Neural crest cell (in vitro differentiated cells): ENCODE results near the gene SETBP1. TPM values are rescaled to one million over a fixed set of nuclear protein-coding genes. Genes with fewer than 3 reads are reported as not detected.

Experiments used
- DNase-seq: peaks from one replicate; pipeline ENCODE4 v3.0.0; 2021; ENCODE audit warnings: low read depth, mixed read lengths, low spot score
- H3K27ac Mint-ChIP-seq: one replicate; pipeline ENCODE4 v1.8.0; 2021; ENCODE audit warnings: mild to moderate bottlenecking, mixed read lengths; ENCODE audit not compliant: unreplicated experiment
- H3K27me3 Mint-ChIP-seq: 2 replicates; pipeline ENCODE4 v1.8.0; 2021; ENCODE audit warnings: low read depth, mild to moderate bottlenecking, mixed read lengths
- H3K36me3 Mint-ChIP-seq: 2 replicates; pipeline ENCODE4 v1.8.0; 2021; ENCODE audit warnings: low read depth, mild to moderate bottlenecking, mixed read lengths
- H3K4me1 Mint-ChIP-seq: 2 replicates; pipeline ENCODE4 v1.8.0; 2021; ENCODE audit warnings: mixed read lengths
- H3K4me3 Mint-ChIP-seq: one replicate; pipeline ENCODE4 v1.8.0; 2021; ENCODE audit warnings: mild to moderate bottlenecking, mixed read lengths
- H3K9me3 Mint-ChIP-seq: 2 replicates; pipeline ENCODE4 v1.8.0; 2021; ENCODE audit warnings: mixed read lengths
- CTCF ChIP-seq: fragments of 200-600 bp; sonication (generic); conservative IDR thresholded peaks from 2 replicates; pipeline ENCODE4 v1.5.0; 2021; ENCODE audit warnings: antibody characterized with exemption, mild to moderate bottlenecking
- total RNA-seq: library from RNA; stranded (reverse); gene quantifications from 2 replicates; pipeline ENCODE4 v1.2.1, GENCODE V29; 2021

Gene SETBP1
- total RNA-seq, 1 donor from 2014 or later = 38.9 TPM

DNA sequence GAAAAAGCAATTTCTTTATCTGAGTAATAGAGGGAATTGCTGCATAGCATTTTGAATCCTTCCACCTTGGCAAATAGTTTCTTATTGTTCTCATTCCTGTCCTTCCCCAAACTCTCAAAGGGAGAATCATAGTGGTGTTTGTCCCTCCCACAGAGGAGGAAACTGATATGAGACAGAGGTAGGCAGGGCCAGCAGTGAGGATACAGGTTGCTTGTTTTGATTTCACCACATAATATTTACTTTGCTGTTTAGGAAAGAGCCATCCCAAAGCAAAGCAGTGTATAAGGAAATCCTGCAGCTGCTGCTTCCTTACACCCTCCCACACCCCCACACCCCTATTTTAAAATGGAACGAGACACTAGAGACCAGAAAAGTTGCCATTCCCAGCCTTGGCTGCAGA, 195.3 kb downstream of the SETBP1 start:
- Mint-ChIP-seq H3K27me3 (no peaks in the 10 kb centered on the region), H3K4me3 (no peak overlapping the region), H3K27ac (no peak overlapping the region), H3K36me3 (peaks cover 40% of the 10 kb centered on the region), H3K9me3 (peaks cover 11% of the 10 kb centered on the region), H3K4me1 (peaks cover 12% of the 10 kb centered on the region)
- TF ChIP-seq CTCF = no peak
- no peak for DNase-seq

DNA sequence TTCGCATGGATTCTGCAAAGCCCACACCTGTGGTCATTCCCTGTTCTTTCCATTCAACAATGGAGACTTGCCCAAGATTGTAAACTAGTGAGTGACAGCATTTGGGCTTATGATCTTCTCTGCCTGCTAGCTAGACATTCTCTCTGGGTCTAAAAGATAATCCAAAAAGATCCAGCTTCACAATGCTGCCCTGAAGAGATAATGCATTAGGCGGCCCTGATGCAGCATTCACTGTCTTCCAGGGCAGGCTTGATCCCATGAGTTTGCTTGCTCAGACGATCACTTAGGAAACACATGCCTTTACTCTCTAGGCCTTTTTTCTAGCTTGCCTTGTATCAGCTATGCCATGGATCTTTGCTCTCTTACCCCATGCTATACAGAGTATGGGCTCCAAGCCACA, 196.1 kb downstream of the SETBP1 start:
- no peak overlapping the region for H3K27ac Mint-ChIP-seq

DNA sequence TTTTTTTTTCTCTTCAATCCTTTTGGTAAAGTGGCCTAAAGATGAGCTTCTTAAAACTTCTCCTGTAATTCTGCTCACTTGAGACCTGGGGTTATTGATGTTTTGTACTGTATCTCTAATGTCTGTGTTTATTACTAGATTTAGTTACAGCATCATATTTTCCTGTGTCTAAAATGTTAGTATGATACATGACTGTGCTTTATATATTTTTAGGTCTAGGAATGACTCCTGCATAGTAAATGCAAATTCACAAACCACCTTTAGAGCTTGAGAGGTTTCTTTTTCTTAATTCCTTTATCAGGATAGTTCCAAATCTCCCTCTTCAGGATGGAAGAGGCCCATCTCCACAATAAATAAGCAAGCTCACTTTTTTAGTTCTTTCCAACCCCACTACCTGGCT, 197.6 kb downstream of the SETBP1 start:
- no peak overlapping the region for H3K4me3 Mint-ChIP-seq
- no peak overlapping the region for H3K27ac Mint-ChIP-seq
- peaks cover 30% of the 10 kb centered on the region for H3K36me3 Mint-ChIP-seq
- no peak for TF ChIP-seq CTCF
- peaks cover 11% of the 10 kb centered on the region for H3K9me3 Mint-ChIP-seq
- no peaks in the 10 kb centered on the region for H3K27me3 Mint-ChIP-seq
- peaks cover 14% of the 10 kb centered on the region for H3K4me1 Mint-ChIP-seq
- DNase-seq = no peak

More for the DNA sequence above, 196.1 kb downstream of the SETBP1 start:
- H3K36me3 Mint-ChIP-seq = peaks cover 37% of the 10 kb centered on the region
- H3K27me3 Mint-ChIP-seq = no peaks in the 10 kb centered on the region
- H3K4me1 Mint-ChIP-seq = peaks cover 12% of the 10 kb centered on the region
- no peak overlapping the region for H3K4me3 Mint-ChIP-seq
- TF ChIP-seq CTCF = no peak
- H3K9me3 Mint-ChIP-seq = peaks cover 11% of the 10 kb centered on the region
- DNase-seq = no peak

DNA sequence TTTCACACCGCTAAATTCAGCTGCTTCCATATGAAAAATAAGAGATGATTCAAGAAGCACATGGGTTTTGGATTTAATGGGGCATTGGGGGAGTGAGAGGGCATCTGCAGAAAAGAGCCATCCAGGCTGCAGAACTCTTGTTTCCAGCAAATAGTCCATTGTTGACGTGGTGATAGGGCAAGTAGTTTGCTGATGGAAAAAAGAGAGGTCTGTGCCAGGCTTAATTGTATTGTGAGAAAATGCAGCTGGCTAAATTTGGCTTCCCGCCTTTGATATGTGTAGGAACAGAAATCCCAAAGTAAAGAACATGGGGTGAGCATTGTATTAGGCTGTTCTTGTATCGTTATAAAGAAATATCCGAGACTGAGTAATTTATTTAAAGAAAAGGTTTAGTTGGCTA, 199.5 kb downstream of the SETBP1 start:
- Mint-ChIP-seq H3K27me3 (no peaks in the 10 kb centered on the region), H3K27ac (no peak overlapping the region), H3K36me3 (peaks cover 22% of the 10 kb centered on the region), H3K9me3 (peaks cover 9% of the 10 kb centered on the region), H3K4me1 (peaks cover 14% of the 10 kb centered on the region), H3K4me3 (no peak overlapping the region)
- no peak for DNase-seq
- TF ChIP-seq CTCF = no peak

- TF ChIP-seq CTCF = no peak
- peak overlapping the region; percentile 91 for H3K27ac Mint-ChIP-seq
- H3K4me1 Mint-ChIP-seq = peaks cover 14% of the 10 kb centered on the region
- no peaks in the 10 kb centered on the region for H3K27me3 Mint-ChIP-seq
- H3K36me3 Mint-ChIP-seq = peaks cover 16% of the 10 kb centered on the region
- DNase-seq = no peak
- no peak overlapping the region for H3K4me3 Mint-ChIP-seq
- peaks cover 9% of the 10 kb centered on the region for H3K9me3 Mint-ChIP-seq
Observed at GRCh38 chr18:44881461-44882162, 200.9 kb downstream of the SETBP1 start.
